Pancreas (tissue), 10 donors: ENCODE results near the gene ONECUT1. TPM values are rescaled to one million over a fixed set of nuclear protein-coding genes. Genes with fewer than 3 reads are reported as not detected.
A peak's percentile ranks its signal among the peaks of the same experiment; 100 is the strongest.

Experiments used
- ATAC-seq, 4 donors: fragments of 200-7000 bp; cut with Tn5 transposase; one replicate each; pipeline versions ENCODE4 v1.8.0 to v1.9.1; 2020; ENCODE audit warnings: mild to moderate bottlenecking in 4 of 4, moderate library complexity in 4 of 4
- DNase-seq, 6 donors: peaks; one replicate each; pipeline ENCODE4 v3.0.0-alpha.2; 2020
- FAIRE-seq: peaks from 2 replicates; lab custom pipeline; 2012; peaks lifted over from hg19 to GRCh38; lab: Jason Lieb, UNC
- H3K27ac ChIP-seq, 4 donors: fragments of 200-600 bp; sonication (generic); 1 replicate in 3 of 4; 2 replicates in 1 of 4; pipeline versions ENCODE4 v1.5.0 to v1.8.0; 2020
- H3K27me3 ChIP-seq, 4 donors: fragments of 200-600 bp; one replicate each; pipeline ENCODE4 v1.8.0; 2021
- H3K36me3 ChIP-seq, 3 donors: fragments of 200-600 bp; sonication (generic) in 1 of 3; one replicate each; pipeline versions ENCODE4 v1.5.0 to v1.8.0; 2020 to 2021
- H3K4me1 ChIP-seq, 3 donors: fragments of 200-600 bp; one replicate each; pipeline ENCODE4 v1.8.0; 2021
- H3K4me3 ChIP-seq, 4 donors: fragments of 200-600 bp; sonication (generic) in 2 of 4; one replicate each; pipeline versions ENCODE4 v1.5.0 to v1.8.0; 2020 to 2021
- H3K9me3 ChIP-seq, 4 donors: fragments of 200-600 bp; one replicate each; pipeline ENCODE4 v1.8.0; 2021
- WGBS, 2 donors: extraction: QIAGEN DNeasy Blood & Tissue Kit; methylation state at CpG; one replicate each; pipeline ENCODE4 v1.1.7; 2013; 5-methylcytosine and 5-hydroxymethylcytosine counted together
- intact Hi-C, 3 donors: fragments of 100-400 bp; cut with DNase I; formaldehyde crosslinking; loops; one replicate each; pipeline versions ENCODE4 v1.11.1 to v1.14.2; 2022
- polyA plus RNA-seq, 2 donors: library from polyadenylated mRNA; stranded (reverse); fragments of 200-250 nt; gene quantifications; one replicate each; pipeline ENCODE4 v1.2.3, GENCODE V29; 2013
- total RNA-seq, 6 donors: library from RNA; stranded (reverse); fragmentation: NEBNext Ultra II Directional in 4 of 6; extraction: Animal tissue kit (Norgen Biotek cat#: 25700) in 4 of 6; gene quantifications; one replicate each; pipeline versions ENCODE4 v1.2.1 to v1.2.4, GENCODE V29; 2021 to 2023
- TF ChIP-seq, protein P1 (sequence below), 4 donors: fragments of 200-600 bp; sonication (generic) in 3 of 4; IDR thresholded peaks; one replicate each; pipeline versions ENCODE4 v1.5.0 to v1.8.0; 2021; ENCODE audit warnings: antibody characterized with exemption in 4 of 4
- donor health status: healthy with polysubstance abuse.
- donor health status: DM: no; HTN: no; CAD: no; lungs with moderate emphysema.
- donor health status: DM: no; HTN: no; CAD: no.
- donor health status: control.
- donor health status: control.
- donor health status: Bipolar disorder and iron deficiency.
- donor health status: DM: yes; HTN: yes; CAD: no.
- donor health status: DM: no; HTN: no; CAD: no.
- donor health status: DM: no; HTN: no; CAD: no.
- donor health status: DM: yes; HTN: yes; CAD: no.

The ONECUT1 gene
- total and polyA plus RNA-seq, 8 donors = 8.0 to 56.2 (median 36.8) TPM

DNA sequence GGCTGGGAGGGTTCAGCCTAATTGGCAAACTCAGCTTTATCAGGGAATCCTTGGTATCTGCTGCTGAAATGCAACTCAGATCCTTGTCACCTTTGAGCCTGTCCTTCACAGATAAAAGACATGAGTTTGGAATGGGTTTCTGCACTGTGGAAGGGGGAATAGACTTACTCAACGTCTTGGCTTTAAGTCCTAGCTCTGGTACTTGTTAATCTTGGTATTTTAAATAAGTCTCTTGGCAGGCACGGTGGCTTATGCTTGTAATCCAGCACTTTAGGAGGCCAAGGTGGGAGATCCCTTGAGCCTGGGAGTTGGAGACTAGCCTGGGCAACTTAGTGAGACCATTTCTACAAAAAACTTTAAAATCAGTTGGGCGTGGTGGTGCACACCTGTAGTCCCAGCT is 55.8 kb downstream of the ONECUT1 start:
- no peaks in the 10 kb centered on the region for H3K27me3 ChIP-seq
- FAIRE-seq (no peak), DNase-seq (no peak), ATAC-seq (no peak)
- no peaks in the 10 kb centered on the region for H3K36me3 ChIP-seq
- no peak overlapping the region for H3K4me3 ChIP-seq
- 56 to 61% methylated on average over 3 of the region's 3 CpGs for WGBS, 2 donors
- H3K27ac ChIP-seq = no peak overlapping the region
- H3K9me3 ChIP-seq = no peaks in the 10 kb centered on the region
- TF ChIP-seq, protein P1, sequence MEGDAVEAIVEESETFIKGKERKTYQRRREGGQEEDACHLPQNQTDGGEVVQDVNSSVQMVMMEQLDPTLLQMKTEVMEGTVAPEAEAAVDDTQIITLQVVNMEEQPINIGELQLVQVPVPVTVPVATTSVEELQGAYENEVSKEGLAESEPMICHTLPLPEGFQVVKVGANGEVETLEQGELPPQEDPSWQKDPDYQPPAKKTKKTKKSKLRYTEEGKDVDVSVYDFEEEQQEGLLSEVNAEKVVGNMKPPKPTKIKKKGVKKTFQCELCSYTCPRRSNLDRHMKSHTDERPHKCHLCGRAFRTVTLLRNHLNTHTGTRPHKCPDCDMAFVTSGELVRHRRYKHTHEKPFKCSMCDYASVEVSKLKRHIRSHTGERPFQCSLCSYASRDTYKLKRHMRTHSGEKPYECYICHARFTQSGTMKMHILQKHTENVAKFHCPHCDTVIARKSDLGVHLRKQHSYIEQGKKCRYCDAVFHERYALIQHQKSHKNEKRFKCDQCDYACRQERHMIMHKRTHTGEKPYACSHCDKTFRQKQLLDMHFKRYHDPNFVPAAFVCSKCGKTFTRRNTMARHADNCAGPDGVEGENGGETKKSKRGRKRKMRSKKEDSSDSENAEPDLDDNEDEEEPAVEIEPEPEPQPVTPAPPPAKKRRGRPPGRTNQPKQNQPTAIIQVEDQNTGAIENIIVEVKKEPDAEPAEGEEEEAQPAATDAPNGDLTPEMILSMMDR (IDR thresholded peaks at IDR 0.05) = no peak
- peaks cover 0 to 15% (median 3%) of the 10 kb centered on the region in 3 donors for H3K4me1 ChIP-seq
- intact Hi-C loops = loop anchor here in 2 of 3 donors (10.0 kb wide), 1 partner anchor 480 kb away; no protein-coding TSS in a partner anchor

DNA sequence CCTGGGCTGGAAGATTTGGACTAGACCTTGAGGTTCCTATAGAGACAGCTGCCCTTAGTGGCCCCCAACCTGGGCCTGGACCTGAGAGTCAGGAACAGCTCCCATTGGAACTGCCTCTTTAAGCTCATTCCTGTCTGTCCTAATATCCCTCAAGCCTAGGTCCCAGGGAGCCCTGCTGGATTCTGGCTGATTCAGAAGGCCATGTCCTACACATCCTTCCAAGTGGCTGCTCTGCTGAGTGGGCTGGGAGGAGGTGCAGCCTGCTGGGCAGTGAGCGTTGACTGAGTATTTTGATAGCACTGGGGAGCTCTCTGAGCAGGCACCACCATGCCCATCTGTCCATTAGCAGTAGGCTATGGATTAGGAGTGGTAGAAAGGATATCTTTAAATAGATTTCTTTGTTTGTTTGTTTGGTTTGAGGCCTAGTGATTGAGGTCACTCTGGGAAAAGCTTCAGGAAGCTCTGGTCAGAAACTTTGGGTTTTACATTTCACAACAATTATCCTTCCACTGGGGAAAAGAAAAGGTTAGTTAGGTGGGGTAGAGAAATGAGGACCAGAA is 56.4 kb downstream of the ONECUT1 start:
- Histone ChIP-seq H3K4me1 (peaks cover 0 to 15% (median 3%) of the 10 kb centered on the region in 3 donors), H3K27ac (no peak overlapping the region), H3K27me3 (no peaks in the 10 kb centered on the region), H3K36me3 (no peaks in the 10 kb centered on the region), H3K4me3 (no peak overlapping the region), H3K9me3 (no peaks in the 10 kb centered on the region)
- TF ChIP-seq, protein P1 (IDR thresholded peaks at IDR 0.05) = no peak
- 79 to 95% methylated on average over 1 of the region's 1 CpG for WGBS, 2 donors
- DNase-seq (no peak), FAIRE-seq (no peak), ATAC-seq (no peak)
- intact Hi-C loops = loop anchor here in 2 of 3 donors (10.0 kb wide), 1 partner anchor 479 kb away; no protein-coding TSS in a partner anchor

DNA sequence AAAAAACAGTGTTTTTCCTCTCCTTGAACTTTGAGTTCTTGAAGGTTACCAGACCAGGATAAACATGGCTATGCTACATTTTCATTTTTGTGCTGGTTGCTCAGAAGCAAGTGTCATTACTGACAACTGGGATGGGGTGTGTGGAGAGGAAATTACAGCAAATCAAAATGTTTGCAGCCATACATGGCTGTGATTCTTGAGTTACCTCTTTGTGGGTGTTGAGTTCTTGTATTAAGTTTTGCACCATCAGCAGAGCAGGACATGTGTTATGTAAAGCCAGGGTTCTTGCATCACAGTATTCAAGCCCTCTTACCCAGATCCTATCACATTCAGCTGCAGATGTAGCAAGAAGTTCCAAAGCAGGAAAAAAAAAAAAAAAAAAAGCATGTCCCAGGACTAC is 57.0 kb downstream of the ONECUT1 start:
- Histone ChIP-seq H3K4me3 (no peak overlapping the region), H3K9me3 (no peaks in the 10 kb centered on the region), H3K4me1 (peaks cover 0 to 15% (median 3%) of the 10 kb centered on the region in 3 donors), H3K27ac (no peak overlapping the region), H3K36me3 (no peaks in the 10 kb centered on the region), H3K27me3 (no peaks in the 10 kb centered on the region)
- FAIRE-seq (no peak), ATAC-seq (peak in 2 of 4 donors; percentile 29 to 54), DNase-seq (no peak)
- TF ChIP-seq, protein P1 (IDR thresholded peaks at IDR 0.05) = no peak
- intact Hi-C loops = loop anchor here in 2 of 3 donors (10.0 kb wide), 1 partner anchor 478 kb away; no protein-coding TSS in a partner anchor

DNA sequence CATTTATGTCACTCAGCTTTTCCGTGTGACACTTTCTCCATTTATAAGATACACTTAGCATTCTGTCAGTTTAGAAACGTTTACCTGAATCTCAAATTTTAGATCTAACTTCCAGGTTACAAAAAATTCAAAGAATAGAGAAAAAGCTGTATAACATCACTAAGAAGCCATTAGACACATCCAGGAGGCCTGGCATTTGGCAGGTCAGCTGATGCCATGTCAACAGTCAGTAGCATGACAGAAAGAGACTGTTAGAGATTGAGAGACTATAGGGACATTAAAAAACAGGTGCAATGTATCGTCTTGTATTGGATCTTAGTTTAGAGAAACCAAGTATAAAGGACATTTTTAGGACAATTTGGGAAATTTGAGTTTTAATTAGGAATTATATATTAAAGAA is 57.6 kb downstream of the ONECUT1 start:
- FAIRE-seq (no peak), ATAC-seq (no peak), DNase-seq (no peak)
- WGBS, 2 donors = 69 to 70% methylated on average over 3 of the region's 3 CpGs
- no peak overlapping the region for H3K4me3 ChIP-seq
- no peaks in the 10 kb centered on the region for H3K27me3 ChIP-seq
- peaks cover 0 to 15% (median 3%) of the 10 kb centered on the region in 3 donors for H3K4me1 ChIP-seq
- H3K9me3 ChIP-seq = no peaks in the 10 kb centered on the region
- TF ChIP-seq, protein P1 (IDR thresholded peaks at IDR 0.05) = no peak
- intact Hi-C loops = loop anchor here in 2 of 3 donors (10.0 kb wide), 1 partner anchor 478 kb away; no protein-coding TSS in a partner anchor
- no peak overlapping the region for H3K27ac ChIP-seq
- H3K36me3 ChIP-seq = no peaks in the 10 kb centered on the region
